Hepatocyte (in vitro differentiated cells): ENCODE results near the gene ARHGEF4.

Experiments used
- CTCF ChIP-seq: fragments of 200-600 bp; sonication (generic); IDR thresholded peaks from 2 replicates; pipeline ENCODE4 v1.5.1; 2016; ENCODE audit warnings: antibody characterized with exemption, mild to moderate bottlenecking; ENCODE audit not compliant: poor library complexity
- EZH2 ChIP-seq: fragments of 200-600 bp; sonication (generic); IDR thresholded peaks from 2 replicates; pipeline ENCODE4 v1.6.1; 2016; ENCODE audit warnings: antibody characterized with exemption, mild to moderate bottlenecking, borderline replicate concordance

GRCh38 chr2:131041402-131042147, 204.9 kb downstream of the ARHGEF4 start:
- no peak for TF ChIP-seq CTCF
- no peak for TF ChIP-seq EZH2
